ENCODE data around the gene CLCN1. TPM values are rescaled to one million over a fixed set of nuclear protein-coding genes. Genes with fewer than 3 reads are reported as not detected.

The CLCN1 gene
- total RNA-seq, 1 donor from 2014 or later, result not detected

- no peak overlapping the region for H3K27ac Mint-ChIP-seq
- peaks cover 5% of the 10 kb centered on the region for H3K4me1 Mint-ChIP-seq
- H3K27me3 Mint-ChIP-seq (ENCODE audit: insufficient read depth, low read depth), result peaks cover 15% of the 10 kb centered on the region
- no peak overlapping the region for H3K4me3 Mint-ChIP-seq
- Histone ChIP-seq H3K4me1 (peaks cover 4% of the 10 kb centered on the region), H3K27ac (no peak overlapping the region), H4K20me1 (ENCODE audit: low read depth) (no peaks in the 10 kb centered on the region), H3K4me3 (no peak overlapping the region), H3K9ac (no peak overlapping the region), H3K4me2 (no peak overlapping the region), H3F3A (ENCODE audit: low read depth) (peaks cover 16% of the 10 kb centered on the region), H3K9me3 (ENCODE audit: low read depth) (no peaks in the 10 kb centered on the region), H3K36me3 (no peaks in the 10 kb centered on the region), H3K79me2 (ENCODE audit: low read depth) (no peaks in the 10 kb centered on the region), H2AFZ (replicated peaks) (no peak overlapping the region), H3K27me3 (peaks cover 31% of the 10 kb centered on the region)
- DNase-seq (ENCODE audit: low spot score), result no peak
- no peak for TF ChIP-seq EZH2phosphoT487 (IDR thresholded peaks at IDR 0.05)
- TF ChIP-seq CTCF (IDR thresholded peaks at IDR 0.05), result no peak
- no peak for TF ChIP-seq EZH2 (IDR thresholded peaks at IDR 0.05)
- peaks cover 4% of the 10 kb centered on the region for H3K9me3 Mint-ChIP-seq
- H3K36me3 Mint-ChIP-seq, result no peaks in the 10 kb centered on the region
Observed at GRCh38 chr7:143343596-143343995, 27.7 kb downstream of the CLCN1 start.

- TF ChIP-seq EZH2 (IDR thresholded peaks at IDR 0.05), result peak; percentile 48
- peak; percentile 55 for TF ChIP-seq CTCF (IDR thresholded peaks at IDR 0.05)
- TF ChIP-seq EZH2phosphoT487 (IDR thresholded peaks at IDR 0.05), result no peak
- Histone ChIP-seq H3K9me3 (ENCODE audit: low read depth) (no peaks in the 10 kb centered on the region), H3K4me3 (peak overlapping the region; percentile 32), H3K27me3 (peaks cover 31% of the 10 kb centered on the region), H3K36me3 (no peaks in the 10 kb centered on the region), H3K79me2 (ENCODE audit: low read depth) (no peaks in the 10 kb centered on the region), H4K20me1 (ENCODE audit: low read depth) (no peaks in the 10 kb centered on the region), H3K4me2 (peak overlapping the region; percentile 68), H3K9ac (no peak overlapping the region), H2AFZ (replicated peaks) (peak overlapping the region; percentile 94), H3K27ac (no peak overlapping the region), H3F3A (ENCODE audit: low read depth) (peaks cover 16% of the 10 kb centered on the region), H3K4me1 (peaks cover 4% of the 10 kb centered on the region)
- Mint-ChIP-seq H3K27ac (no peak overlapping the region), H3K27me3 (ENCODE audit: insufficient read depth, low read depth) (peaks cover 21% of the 10 kb centered on the region), H3K36me3 (no peaks in the 10 kb centered on the region), H3K9me3 (peaks cover 4% of the 10 kb centered on the region), H3K4me1 (peaks cover 5% of the 10 kb centered on the region), H3K4me3 (peak overlapping the region; percentile 65)
- DNase-seq (ENCODE audit: low spot score), result peak; percentile 88
Observed at GRCh38 chr7:143345428-143345900, 29.6 kb downstream of the CLCN1 start.

GRCh38 chr7:143346018-143346417 lies 30.1 kb downstream of the CLCN1 start:
- peaks cover 4% of the 10 kb centered on the region for H3K4me1 ChIP-seq
- no peaks in the 10 kb centered on the region for H3K9me3 ChIP-seq (ENCODE audit: low read depth)
- DNase-seq (ENCODE audit: low spot score), result no peak
- Mint-ChIP-seq H3K27ac (no peak overlapping the region), H3K4me1 (peaks cover 6% of the 10 kb centered on the region), H3K27me3 (ENCODE audit: insufficient read depth, low read depth) (peaks cover 21% of the 10 kb centered on the region), H3K4me3 (no peak overlapping the region), H3K9me3 (peaks cover 4% of the 10 kb centered on the region), H3K36me3 (no peaks in the 10 kb centered on the region)
- peak overlapping the region; percentile 94 for H2AFZ ChIP-seq (replicated peaks)
- H3K9ac ChIP-seq, result no peak overlapping the region
- H3K4me2 ChIP-seq, result peak overlapping the region; percentile 68
- no peak overlapping the region for H3K27ac ChIP-seq
- H3K79me2 ChIP-seq (ENCODE audit: low read depth), result no peaks in the 10 kb centered on the region
- peaks cover 31% of the 10 kb centered on the region for H3K27me3 ChIP-seq
- peaks cover 16% of the 10 kb centered on the region for H3F3A ChIP-seq (ENCODE audit: low read depth)
- no peak for TF ChIP-seq EZH2 (IDR thresholded peaks at IDR 0.05)
- TF ChIP-seq EZH2phosphoT487 (IDR thresholded peaks at IDR 0.05), result no peak
- TF ChIP-seq CTCF (IDR thresholded peaks at IDR 0.05), result no peak
- no peaks in the 10 kb centered on the region for H4K20me1 ChIP-seq (ENCODE audit: low read depth)
- H3K36me3 ChIP-seq, result no peaks in the 10 kb centered on the region
- H3K4me3 ChIP-seq, result no peak overlapping the region
